GM21528 (cell line): ENCODE measurements around the gene CYB5RL.
"Not testable (repeated sequence)": the region's sequence is repeated elsewhere in the genome, so short reads cannot be mapped to it uniquely, and the experiment has no call there.

ENCODE experiments used
- ATAC-seq: cut with Tn5 transposase; IDR thresholded peaks from one replicate; pipeline ENCODE4 v1.9.1; 2021; ENCODE audit warnings: mild to moderate bottlenecking, moderate library complexity; ENCODE audit not compliant: unreplicated experiment, low FRiP score

Gene CYB5RL

DNA sequence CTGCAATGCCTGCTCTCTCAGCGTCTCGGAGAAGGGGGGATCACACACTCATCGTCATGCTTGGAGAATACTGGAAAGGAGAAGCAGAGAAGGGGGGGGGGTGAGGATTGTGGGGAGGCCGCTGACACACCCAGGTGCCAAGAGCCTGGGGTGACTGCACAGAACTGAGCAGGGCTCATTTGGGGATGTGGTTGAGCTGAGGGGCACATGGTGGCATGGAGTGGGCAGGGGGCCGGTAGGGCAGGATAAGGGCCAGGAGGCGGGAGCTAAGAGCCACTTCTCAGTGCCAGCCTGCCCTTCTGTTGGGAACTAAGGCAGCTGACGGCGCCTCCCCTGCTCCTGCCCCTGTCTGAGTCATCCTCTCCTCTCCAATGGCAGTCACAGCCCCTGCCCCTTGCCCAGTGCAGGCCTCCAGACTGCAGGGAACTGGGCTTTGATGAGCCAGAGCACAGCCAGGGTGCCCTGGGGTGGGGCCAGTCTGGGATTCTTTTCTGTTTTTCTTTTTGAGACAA, 27.3 kb upstream of the CYB5RL start:
- no peak for ATAC-seq

DNA sequence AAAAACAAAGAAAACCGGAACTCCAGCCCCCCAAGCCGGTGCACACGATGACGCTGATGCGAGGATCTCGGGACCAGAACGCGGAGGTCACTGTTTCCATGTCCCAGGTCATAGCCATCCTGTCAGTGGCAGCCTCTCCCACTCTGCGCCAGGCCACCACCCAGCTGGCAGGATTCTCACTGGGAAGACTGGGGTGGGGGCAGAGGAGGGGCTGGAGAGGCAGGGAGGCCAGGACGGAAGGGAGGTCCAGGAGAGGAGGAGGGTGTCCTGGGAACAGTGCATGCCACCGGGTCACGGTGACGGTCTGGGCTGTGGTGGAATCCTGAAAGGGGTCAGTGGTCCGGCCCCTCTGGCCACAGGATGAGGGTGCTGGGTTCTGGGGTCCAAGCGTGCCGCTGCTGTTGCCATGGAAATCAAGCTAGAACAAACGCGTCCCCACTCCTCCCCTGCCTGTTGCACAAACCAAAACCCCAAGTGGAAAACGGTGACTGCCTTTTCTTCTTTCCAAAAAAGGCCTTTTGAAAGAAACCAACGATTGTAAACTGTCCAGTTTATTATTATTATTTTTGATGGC, 26.2 kb upstream of the CYB5RL start:
- no peak for ATAC-seq

DNA sequence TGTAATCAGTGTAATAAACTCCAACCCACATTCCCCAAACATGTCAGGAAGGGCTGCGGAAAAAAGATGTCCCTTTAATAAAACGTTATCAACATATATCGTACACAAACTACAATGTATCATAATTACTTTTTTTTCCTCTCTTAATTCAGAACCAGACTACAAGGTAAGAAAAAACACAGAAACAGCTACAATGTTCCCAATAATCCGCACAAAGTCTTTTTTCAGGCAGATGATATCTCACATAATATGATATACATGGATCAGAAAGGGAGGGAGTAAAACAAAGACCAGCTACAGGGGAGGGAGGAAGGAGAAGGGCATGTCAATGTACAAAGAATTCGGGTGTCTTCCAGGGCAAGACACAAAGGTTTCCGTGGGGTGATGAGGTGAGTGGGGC, 25.5 kb upstream of the CYB5RL start:
- no peak for ATAC-seq

DNA sequence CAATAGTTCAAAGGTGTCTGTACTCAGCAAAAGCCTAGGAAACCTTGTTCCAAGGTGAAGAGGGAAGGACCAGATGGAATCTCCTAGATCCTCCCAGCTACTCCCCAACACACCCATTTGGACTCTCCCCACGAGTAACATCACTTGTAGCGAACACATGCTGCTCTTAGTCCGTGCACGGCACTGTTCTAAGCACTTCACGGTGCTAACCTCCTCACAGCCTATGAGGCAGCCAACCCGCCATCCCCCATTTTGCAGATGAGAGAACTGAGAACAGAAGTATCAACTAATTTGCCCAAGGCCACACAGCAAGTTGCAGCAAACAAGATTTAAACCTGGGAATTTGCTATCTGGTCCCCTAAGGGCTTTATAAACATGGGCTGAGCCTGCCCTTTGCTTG, 24.4 kb upstream of the CYB5RL start:
- no peak for ATAC-seq

DNA sequence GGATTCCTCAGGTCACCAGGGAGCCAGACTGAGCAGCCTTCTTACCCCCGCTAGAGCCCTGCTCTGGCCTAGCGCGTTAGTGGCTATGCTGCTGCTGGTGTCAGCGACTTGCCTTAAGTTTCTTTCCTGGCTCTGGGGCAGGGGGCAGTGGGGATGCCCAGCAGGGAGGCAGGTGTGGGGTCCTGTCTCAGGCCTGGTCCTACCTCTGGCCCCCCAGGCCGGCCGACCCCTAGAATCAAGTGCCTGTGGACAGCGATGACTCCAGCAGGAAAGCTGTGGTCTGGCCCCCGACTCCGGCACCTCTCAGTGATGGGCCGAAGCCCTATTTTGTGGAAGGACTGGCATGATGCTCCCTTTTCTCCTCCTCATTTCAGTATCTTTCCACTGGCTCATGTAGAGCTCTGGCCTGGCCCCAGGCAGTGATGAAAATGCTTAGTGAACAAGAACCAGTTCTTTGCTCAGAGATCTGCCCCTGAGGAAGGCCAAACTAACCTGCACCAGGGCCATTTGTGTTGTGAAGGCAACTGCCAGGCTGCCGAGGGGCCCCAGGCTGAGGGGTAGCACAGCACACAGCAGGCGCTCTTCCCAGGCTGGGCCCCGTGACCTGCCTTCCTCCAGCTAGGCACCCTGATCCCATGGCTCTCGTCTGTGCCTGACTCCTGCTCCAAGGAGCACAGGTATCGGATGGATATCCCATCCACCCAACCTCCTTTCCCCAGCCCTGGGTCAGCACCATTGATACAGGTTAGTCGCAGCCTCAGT, 23.8 kb upstream of the CYB5RL start:
- ATAC-seq: no peak

DNA sequence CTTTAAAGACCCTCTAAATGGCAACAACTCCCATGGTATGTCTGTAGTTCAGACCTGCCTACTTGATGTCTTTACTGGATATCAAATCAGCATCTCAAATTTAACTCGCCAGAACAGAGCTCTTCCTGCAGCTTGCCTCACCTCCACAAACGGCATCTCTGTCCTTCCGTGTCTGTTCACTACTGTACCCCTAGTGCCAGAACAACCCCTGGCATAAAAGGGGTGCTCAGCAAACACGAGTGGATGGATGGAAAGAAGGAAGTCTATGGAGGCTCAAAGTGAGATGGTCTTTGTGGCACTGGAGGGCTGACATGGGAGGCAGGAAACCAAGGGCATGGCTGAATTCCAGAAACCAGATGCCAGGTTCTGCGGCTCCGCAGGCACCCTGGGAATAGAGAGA, 22.9 kb upstream of the CYB5RL start:
- no peak for ATAC-seq

DNA sequence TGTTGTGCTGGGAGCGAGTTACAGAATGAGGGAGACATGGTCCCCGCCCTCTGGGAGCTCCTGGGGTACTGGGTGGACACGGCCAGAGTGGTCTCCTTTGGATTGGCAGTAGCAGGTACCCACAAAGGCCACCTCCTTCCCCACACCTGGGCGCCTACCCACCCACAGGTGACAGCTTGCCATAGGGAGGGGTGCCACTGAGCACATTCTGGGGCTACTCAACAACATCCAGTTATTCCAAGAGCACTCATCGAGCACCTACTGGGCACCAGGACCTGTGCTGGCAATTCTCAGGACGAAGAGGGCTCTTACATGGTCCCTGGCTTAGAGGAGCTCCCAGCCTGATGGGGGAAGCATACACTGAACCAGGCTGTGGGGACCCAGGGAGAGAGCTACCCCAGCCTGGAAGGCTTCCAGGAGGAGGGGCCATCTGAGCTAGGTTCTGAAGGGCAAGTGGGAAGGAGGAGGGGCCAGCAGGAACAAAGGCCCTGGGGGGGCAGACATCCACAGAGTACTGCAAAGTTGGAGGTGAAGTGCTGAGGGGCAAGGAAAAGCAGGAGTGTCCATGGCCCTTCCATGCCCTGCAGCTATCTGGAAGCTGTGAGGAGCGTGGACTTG, 22.1 kb upstream of the CYB5RL start:
- ATAC-seq: no peak

DNA sequence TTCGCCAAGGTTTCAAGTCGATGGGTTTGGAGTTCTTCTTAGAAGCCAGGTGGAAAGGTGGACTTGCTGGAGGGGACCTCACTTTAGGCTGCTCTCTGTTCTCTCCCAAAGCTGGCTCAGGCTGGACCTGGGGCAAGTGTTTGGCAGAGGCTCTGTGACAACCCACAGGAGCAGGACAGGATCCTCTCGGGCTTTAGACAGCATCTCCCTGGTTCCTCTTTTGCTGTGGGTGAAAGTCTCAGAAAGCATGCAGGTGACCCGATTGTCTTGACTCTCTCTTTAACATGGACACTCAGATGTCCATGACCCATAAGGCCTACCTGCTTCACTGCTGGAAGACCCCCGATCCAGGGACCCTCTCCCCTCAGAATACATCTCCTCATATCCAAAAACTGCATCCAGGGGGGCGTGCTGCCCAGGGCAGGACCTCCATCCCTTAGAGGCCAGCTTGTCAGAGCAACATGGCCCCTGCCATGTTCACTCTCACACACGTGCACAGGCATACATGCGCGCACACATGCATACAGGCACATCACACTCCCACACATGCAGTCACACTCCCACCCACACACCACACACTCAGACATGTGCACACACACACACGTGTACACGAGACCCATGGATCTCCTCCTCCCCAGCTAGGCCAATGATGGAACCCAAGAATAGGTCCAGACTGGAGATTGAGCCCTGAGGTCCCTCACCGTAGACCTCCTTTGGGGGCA, 21.4 kb upstream of the CYB5RL start:
- ATAC-seq: no peak

DNA sequence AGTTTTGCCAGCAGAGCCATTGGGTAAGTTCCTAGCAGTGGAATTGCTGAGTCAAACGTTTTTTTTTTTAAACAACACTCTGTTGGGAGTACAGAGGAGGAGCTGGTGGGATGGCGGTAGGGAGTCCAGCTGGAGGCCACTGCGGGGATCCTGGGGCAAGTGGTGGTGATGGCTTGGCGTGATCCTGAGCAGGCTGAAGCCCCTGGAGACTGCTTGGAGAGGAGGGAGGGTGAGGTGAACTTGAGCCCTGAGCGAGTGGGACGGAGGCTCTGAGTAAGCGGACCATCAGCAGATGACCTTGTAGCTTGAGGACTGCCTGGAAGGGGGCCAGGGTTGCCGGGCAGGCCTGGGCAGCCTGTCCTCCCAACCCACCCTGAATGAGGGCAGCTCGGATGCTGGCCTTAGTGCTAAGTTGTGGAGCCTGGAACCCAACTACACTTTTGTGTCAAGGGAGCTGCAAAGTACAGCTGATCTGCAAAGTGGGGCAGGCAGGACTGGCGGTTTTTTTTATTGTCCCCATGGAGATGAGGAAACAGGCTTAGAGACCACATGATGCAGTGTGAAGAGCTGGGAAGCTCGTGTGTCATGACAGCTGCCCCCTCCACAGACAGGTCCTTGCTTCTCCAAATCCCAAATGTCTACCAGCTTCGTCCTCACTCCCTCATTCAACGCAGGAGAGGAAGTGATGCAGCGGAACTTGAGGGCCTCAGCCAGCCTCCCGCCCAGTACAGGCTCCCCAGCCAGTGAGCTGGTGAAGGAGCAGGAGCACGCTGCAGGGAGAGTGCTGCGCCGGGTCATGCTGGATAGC, 20.4 kb upstream of the CYB5RL start:
- no peak for ATAC-seq

DNA sequence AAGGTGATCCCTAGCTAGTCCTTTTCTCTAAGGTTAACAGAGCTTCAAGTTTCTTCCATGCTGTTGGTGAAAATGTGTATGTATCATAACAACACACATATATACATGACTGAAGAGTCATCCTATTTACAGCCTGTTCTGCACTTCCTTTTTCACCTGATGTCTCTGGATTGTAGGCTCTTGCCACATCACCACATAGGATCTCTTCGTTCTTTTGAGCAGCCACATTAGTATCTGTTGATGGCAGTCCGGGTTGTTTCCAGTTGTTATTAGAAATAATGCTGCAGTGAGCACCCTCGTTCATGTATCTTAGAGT, 19.8 kb upstream of the CYB5RL start:
- no peak for ATAC-seq

DNA sequence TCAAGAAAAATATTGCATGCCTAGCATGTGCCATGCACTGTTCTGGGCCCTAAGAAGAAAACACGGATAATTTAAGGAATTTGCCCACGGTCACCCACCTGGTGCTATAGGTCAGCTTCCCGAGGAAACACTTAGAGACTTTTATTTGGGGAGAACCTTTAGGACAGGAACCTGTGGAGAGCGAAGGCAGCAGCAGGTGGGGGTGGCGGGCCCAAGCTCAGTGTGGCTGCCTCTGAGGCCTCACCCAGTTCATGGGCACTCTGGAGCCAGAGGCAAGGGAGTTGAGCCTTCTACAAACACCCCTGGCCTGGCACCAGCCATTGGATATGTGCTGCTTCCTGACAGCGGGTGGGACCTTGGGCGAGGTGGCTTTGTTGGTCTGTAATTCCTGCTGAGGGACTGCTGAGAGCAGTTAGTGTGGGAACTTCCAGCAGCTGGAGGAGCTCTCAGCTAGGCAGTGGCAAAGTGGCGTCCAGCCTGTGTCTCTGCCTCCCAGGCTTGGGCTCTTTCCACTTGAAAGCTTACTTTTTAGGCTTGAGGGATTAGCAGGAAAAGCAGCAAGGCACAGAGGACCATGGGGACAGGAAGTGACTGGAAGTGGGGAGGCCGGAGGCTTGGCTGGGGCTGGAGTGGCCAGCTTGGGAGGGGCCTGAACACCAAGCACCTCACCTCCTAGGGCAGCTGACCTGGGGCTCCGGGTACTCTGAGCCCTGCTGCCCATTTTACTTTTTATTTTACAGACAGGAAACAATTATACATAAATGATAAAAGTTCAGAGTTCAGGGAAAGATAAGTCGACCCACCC, 19.3 kb upstream of the CYB5RL start:
- no peak for ATAC-seq

DNA sequence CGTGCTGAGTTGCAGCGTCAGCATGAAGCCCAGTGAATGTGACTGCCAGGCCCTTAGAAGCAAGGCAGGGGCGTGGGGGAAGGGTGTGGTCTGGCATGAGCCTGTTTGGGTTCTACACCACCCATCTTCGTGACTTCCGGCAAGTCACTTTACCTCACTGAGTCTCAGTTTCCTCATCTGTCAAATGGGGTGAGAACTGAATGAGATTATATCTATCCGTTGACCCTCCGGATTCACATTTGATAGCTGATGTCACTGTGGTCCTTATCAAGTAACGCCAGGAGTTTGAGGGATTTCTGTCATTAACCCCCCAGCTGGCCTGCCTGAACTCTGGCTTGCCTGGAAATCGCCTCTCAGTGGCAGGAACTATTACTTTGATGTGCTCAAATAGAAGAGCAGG, 15.7 kb upstream of the CYB5RL start:
- no peak for ATAC-seq

DNA sequence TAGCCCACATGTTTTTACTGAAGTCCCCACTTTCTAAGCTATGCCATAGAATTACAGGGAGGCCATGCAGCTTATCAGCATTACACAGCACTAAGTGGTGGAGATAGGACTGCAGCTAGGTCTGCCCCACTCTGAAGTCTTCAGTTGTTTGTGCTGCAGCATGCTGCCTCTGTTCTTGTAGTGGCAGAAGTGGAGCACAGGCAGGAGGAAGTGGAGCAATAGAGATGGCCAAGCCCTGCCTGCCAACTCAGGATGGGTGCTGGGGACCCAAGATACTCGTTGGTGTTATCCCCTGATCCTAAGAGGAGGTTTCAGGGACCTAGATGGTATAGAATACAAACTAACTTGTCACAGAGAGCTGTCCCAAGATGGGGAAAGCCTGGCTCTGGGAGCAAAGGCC, 13.0 kb upstream of the CYB5RL start:
- ATAC-seq: no peak

DNA sequence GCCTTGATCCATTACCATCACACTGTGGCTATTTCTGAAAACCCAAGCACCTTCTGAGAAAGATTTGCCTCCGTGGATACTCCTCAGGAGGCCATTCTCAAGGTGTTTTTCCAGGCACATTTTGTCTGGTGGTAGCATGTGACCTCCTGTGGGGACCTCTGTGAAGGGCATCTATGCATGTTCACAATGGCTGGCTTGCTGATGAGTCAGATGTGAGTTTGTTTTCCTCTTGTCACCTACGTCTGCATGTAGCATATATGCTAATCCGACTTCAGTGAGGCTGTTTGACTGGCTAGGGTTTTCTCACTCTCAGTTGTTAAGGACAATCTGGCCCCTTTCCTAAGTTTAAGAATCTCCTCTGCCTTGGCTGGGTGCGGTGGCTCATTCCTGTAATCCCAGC, 8.1 kb upstream of the CYB5RL start:
- not testable (repeated sequence) for ATAC-seq

DNA sequence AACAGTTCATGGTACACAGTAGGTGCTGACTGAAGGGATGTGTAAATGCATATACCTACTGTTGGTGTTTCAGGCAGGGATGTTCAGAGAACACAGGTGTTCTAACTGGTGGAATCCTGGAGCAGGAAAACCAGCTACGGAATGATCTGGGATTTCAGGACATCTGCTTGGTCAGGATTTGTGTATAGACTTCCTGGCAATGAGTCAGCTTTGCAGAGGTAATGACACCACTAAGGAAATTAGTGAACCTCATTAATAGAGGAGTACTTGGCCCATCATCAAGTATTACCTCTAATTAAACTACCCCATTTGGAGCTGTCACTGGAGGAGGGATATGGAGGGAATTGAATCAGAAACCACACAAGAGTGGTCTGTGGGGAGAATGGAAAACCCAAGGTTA, 7.5 kb upstream of the CYB5RL start:
- ATAC-seq: no peak

DNA sequence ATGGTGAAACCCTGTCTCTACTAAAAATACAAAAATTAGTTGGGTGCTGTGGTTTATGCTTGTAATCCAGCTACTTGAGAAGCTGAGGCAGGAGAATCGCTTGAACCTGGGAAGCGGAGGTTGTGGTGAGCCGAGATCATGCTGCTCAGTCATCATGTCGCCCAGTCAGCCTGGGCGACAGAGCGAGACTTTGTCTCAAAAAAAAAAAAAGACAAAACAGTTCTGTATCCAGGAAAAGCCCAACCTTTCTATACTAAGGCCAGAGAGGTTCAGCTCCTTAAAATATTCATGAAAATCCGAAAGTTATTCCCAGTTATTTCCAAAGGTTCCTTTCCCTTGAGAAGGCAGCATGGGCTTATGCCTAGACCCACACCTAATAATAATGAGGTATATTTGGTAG, 4.4 kb upstream of the CYB5RL start:
- ATAC-seq: no peak

DNA sequence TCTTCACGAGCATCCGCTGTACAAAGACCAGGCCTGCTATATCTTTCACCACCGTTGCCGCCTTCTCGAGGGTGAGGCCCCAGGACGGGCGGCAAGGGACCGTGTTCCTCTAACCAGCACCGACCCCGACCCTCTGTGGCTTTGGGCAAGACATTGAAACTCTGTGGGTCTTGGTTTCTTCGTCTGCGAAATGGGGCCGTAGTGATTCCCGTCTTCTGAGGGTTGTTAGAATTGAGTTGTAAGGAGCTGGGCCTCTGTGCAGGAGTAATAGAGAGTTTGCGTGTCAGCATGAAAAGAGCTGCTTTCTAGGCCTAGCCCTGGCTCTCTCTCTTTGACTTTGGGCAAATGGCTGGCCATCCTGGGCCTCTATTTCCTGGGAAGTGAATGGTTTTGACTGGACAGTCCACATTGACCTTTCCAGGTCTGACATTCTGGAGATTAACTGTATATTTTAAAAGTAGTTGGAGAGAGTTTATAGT, 728 bp upstream of the CYB5RL start:
- ATAC-seq: peak; percentile 13

DNA sequence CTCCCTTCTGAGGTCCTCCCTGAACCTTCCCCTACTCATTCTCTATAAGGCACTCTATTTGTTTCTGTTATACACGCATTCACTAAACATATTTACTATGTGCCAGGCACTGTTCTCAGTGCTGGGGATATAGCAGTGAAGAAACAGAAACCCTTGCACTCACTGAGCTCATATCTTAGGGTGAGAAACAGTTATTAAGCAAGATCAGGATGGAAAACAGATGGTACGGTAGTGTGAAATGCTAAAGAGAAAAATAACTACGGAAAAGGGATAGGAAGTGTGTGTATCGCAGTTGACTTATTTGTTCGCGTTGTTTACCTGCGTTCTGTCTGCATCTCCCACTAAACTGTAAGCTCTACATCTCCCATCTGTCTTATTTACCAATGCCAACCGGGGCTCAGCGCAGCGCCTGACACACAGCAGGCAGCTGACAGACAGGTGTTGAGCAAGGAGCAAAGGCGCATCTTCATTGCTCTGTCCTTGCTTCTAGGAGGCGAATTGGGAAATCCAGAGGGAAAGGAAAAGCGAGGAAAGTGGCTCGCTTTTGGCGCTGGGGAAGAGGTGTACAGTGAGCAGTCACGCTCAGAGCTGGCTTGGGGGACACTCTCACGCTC, 572 bp downstream of the CYB5RL start:
- ATAC-seq: no peak

DNA sequence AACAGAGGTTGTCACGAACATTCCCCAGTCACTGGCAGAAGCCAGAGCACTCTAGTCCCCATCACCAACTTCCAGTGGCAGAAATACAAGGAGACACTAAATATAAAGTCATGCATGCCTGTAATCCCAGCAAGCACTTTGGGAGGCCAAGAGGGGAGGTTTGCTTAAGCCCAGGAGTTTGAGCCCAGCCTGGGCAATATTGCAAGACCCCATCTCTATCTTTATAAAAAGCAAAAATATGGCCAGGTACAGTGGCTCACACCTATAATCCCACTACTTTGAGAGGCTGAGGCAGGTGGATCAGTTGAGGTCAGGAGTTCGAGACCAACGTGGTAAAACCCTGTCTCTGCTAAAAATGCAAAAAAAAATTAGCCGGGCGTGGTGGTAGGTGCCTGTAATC, 6.4 kb downstream of the CYB5RL start:
- ATAC-seq: no peak
